NOMO-1 treated with dmso at 0.1 percent for 144 hours (cell line): ENCODE results near the gene COL7A1.

Experiments
- DNase-seq: peaks from one replicate; lab custom pipeline; 2025; ENCODE audit not compliant: unreplicated experiment; lab: John Stamatoyannopoulos, UW

Gene COL7A1

GRCh38 chr3:48595075-48595525 is at the start of gene COL7A1:
TSS of gene COL7A1 (minus strand) at chr3:48595329. CDS start at chr3:48595159, 170 bp downstream.
- no peak for DNase-seq

DNA sequence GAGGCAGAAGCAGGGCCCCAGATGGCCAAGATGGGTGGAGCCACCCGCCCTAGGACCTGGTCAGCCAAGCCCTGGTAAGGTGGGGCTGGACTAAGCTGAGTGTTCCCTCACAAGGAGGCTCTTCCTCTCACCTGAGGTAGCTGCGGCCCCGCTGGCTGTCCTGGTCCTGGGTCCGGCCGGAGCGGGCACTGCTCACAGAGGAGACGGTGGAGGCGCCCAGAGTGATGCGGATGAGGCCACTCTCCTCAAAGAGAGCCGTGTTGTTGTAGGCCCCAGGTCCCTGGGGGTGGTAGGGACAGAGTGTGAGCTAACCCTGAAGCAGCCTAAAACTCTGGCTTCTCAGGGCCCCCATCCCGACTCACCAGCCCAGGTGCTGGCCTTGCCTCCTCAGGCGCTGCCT is 47.5 kb upstream of the COL7A1 start:
- no peak for DNase-seq

GRCh38 chr3:48641396-48641795 is 46.3 kb upstream of the COL7A1 start:
- DNase-seq = no peak

DNA sequence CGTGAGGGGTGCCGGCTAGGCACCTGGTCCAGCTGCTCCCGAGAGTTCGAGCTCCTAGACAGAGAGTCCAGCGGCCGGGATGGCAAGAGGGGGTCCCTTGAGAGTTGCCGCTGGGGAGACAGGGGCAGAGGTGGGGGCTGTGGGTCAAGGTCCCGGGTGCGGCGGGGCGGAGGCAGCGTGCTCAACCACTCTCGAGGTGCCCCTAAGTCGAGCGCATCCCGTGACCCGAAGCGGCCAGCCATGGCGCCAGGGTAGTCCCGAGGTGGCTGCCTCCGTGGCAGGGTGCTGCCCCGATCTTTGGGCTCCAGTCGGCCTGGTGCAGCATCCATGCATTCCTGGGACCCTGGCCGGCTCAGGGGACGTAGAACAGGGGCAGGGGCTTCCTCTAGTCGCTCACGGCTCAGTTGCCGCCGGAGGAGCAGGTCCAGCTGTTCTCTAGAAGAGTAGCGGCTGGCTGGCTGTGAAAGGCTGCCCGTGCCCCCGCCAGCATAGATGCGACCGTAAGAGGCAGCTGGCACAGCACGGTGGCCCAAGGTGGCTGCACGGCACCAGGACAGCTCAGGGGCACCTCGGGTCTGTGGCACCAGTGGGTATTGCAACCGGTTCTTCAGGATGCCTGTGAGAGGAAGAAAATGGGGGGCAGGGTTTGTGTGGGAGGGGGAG is 44.9 kb upstream of the COL7A1 start:
- no peak for DNase-seq

DNA sequence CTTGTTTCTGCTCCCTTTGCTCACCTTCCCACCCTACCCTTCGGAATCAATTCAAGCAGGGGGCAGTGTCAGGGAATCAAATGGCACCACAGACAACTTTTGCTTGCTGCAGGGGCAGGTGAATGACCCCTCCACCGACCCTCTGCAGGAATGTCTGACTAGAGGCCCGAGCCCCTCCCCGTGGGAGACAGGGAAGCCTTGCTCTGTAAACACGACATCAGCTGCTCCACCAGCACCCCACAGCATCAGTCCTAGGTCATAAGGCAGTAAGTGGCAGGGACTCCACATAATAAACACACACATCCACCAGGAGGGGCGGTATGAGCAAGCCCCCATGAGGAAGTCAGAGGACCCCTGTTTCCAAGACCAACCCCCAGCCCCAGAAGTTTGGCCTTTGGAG is 42.2 kb upstream of the COL7A1 start:
- DNase-seq = no peak

- no peak for DNase-seq
Observed at GRCh38 chr3:48636149-48636655, 41.1 kb upstream of the COL7A1 start.

- peak; percentile 93 for DNase-seq
Observed at GRCh38 chr3:48635222-48636021, 40.3 kb upstream of the COL7A1 start, which contains the start of gene SLC26A6. TSS of gene SLC26A6 (minus strand) at chr3:48635461. CDS start at chr3:48635393, 68 bp downstream.

- DNase-seq = peak; percentile 19
Observed at GRCh38 chr3:48634661-48635221, 39.6 kb upstream of the COL7A1 start.

GRCh38 chr3:48633743-48634142 is 38.6 kb upstream of the COL7A1 start:
- DNase-seq = no peak

DNA sequence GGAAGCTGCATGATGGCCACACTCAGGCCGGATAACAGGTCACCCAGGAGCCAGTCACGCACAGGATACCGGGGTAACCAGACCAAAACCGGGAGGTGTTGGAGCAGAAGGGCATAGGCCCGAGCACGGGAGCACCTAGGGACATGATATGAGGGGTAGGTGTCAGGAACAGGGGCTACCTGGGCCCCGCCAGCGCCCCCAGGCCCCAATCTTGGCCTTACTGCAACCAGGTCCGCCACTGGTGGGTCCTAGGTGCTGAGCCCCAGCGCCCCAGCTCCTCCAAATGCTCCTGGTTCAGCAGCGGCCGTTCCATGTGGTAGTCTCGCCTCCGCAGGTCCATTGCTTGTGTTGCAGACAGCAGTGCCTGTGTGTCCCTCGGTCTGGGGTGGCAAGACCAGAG is 38.1 kb upstream of the COL7A1 start:
- no peak for DNase-seq

DNA sequence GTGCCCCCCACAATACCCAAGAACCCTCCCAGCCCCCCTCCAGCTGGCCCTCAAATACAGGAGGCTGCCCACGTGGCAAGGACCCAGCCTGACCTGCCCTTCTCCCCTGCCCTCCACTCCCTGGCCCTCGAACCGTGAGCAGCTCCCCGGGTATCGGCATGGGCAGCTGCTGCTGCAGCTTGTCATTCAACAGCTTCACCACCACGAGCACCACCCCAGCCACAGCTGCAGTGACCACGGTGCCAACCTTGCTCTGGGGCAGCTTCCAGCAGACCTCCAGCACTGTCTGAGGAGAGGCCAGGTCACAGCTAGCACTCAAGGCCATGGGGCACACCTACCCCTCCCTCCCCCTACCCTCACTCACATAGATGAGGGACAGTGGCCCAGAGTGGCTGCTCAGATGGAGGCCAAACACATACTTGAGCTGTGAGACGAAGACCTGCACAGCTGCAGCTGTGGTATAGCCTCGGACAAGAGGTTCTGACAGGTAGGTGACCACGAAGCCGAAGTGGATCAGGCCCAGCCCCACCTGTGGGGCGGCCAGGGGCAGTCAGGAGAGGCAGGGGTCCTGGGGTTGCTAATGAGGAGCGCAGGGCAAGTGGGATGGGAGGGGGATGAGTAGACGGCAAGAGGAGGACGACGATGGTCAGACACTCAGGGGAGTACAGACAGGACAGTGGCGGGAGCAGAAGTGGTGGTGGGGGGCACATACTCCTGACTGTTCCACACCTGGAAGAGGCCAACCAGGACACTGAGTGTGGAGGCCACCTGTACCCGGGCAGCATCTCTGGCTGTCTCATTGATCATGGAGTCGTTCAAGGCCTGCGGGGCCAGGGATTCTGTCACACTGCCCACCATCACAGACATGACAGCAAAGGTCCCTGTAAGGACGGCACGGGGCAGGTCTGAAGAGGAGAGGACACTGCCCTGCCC is 36.7 kb upstream of the COL7A1 start:
- DNase-seq = no peak

GRCh38 chr3:48630833-48631232 is 35.7 kb upstream of the COL7A1 start:
- no peak for DNase-seq

GRCh38 chr3:48630407-48630806 is 35.3 kb upstream of the COL7A1 start:
- no peak for DNase-seq

- DNase-seq = no peak
Observed at GRCh38 chr3:48629894-48630293, 34.8 kb upstream of the COL7A1 start.

GRCh38 chr3:48628277-48629017 is 33.3 kb upstream of the COL7A1 start:
- DNase-seq = no peak

- no peak for DNase-seq
Observed at GRCh38 chr3:48625600-48625999, 30.5 kb upstream of the COL7A1 start.

- DNase-seq = no peak
Observed at GRCh38 chr3:48624767-48625166, 29.6 kb upstream of the COL7A1 start.

GRCh38 chr3:48623851-48624547 is 28.9 kb upstream of the COL7A1 start:
- DNase-seq = no peak

DNA sequence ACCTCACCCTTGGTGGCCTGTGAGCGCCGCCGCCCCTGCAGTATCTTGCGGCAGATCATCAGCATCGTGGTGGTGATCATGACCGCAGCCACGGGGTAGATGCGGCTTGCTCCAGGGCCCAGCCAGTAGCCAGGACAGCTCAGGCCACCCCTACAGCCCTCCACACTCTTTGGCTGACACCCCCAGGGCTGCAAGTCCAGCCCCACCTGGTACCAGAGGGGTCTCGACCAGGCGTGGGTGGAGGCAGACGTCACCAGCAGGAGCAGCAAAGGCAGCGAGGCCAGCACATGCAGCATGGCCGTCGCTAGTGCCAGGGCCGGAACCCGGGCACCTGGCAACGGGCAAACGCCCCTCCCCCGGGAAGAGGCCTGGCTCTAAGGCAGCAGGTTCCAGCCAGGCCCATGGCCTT is 26.3 kb upstream of the COL7A1 start, which contains the start of gene TMEM89:
TMEM89 (minus strand) TSS at position 309 of the 409 bp plus-strand sequence; CDS start at position 296, 13 bp downstream.
- no peak for DNase-seq
